K562 (cell line): ENCODE measurements around the gene PTH2. TPM values are rescaled to one million over a fixed set of nuclear protein-coding genes. Genes with fewer than 3 reads are reported as not detected.

ENCODE experiments used
- ATAC-seq: fragments of 200-7000 bp; cut with Tn5 transposase; 3 replicates; pipeline ENCODE4 v1.9.1; 2020; ENCODE audit warnings: moderate library complexity
- BruUV-seq: library from RNA; stranded (reverse); fragments of 400-500 nt; replicated peaks from 2 replicates; lab custom pipeline; 2021; lab: Mats Ljungman, UMichigan
- CTCF ChIA-PET: fragments of 300-600 bp; formaldehyde crosslinking; extraction: SDS; loops from one replicate; lab custom pipeline; 2021; ENCODE audit warnings: low intra/inter-chr PET ratio; lab: Yijun Ruan, JAX
- POLR2A ChIA-PET: fragments of 300-600, 350-650 bp; sonication (Branson Sonifier 250); formaldehyde crosslinking; extraction: SDS; loops from one replicate; lab custom pipeline; 2021; ENCODE audit warnings: antibody characterized with exemption, inconsistent platforms; lab: Yijun Ruan, JAX
- DNase-seq, 4 experiments: peaks; one replicate each; pipeline versions ENCODE4 v3.0.0 to v3.0.0-alpha.2; 2011 to 2018; ENCODE audit warnings: low spot score in 3 of 4, mixed read lengths in 3 of 4; ENCODE audit errors: extremely low read depth in 1 of 4
- FAIRE-seq: peaks from 2 replicates; lab custom pipeline; 2011; peaks lifted over from hg19 to GRCh38; lab: Jason Lieb, UNC
- H2AFZ ChIP-seq: 2 replicates; pipeline ENCODE4 v1.6.0; 2011; ENCODE audit warnings: low read depth, low read length, control low read depth, inconsistent platforms
- H3K27ac ChIP-seq: fragments of 200-600 bp; 3 replicates; pipeline ENCODE4 v1.8.0; 2011; ENCODE audit warnings: low read depth, mild to moderate bottlenecking, control low read depth, inconsistent platforms, low read length, moderate library complexity, mixed read lengths; ENCODE audit errors: extremely low read depth
- H3K27me3 ChIP-seq, 2 experiments: fragments of 300-600 bp in 1 of 2; 2 replicates in 1 of 2; 3 replicates in 1 of 2; pipeline versions ENCODE4 v1.6.0 to v1.8.0; 2011; ENCODE audit warnings: inconsistent platforms in 2 of 2, low read length in 2 of 2, mild to moderate bottlenecking in 1 of 2, mixed read lengths in 1 of 2, moderate library complexity in 1 of 2; ENCODE audit not compliant: control insufficient read depth in 2 of 2, insufficient read depth in 2 of 2
- H3K36me3 ChIP-seq: fragments of 300-600 bp; 3 replicates; pipeline ENCODE4 v1.8.0; 2011; ENCODE audit warnings: mild to moderate bottlenecking, low read length, inconsistent platforms; ENCODE audit not compliant: control insufficient read depth, insufficient read depth
- H3K4me1 ChIP-seq, 2 experiments: fragments of 200-600 bp in 1 of 2; replicated peaks in 1 of 2; 2 replicates in 1 of 2; 3 replicates in 1 of 2; pipeline versions ENCODE4 v1.5.1 to v1.8.0; 2011; ENCODE audit warnings: inconsistent platforms in 2 of 2, low read length in 2 of 2, mild to moderate bottlenecking in 1 of 2, mixed read lengths in 1 of 2, moderate library complexity in 1 of 2; ENCODE audit not compliant: control insufficient read depth in 2 of 2, insufficient read depth in 2 of 2
- H3K4me2 ChIP-seq: 2 replicates; pipeline ENCODE4 v1.6.1; 2011; ENCODE audit warnings: low read length, control low read depth, inconsistent platforms, mixed read lengths; ENCODE audit not compliant: insufficient read depth
- H3K4me3 ChIP-seq: fragments of 200-600 bp; sonication (generic), shearing (Covaris generic); 2 replicates; pipeline ENCODE4 v1.5.1; 2016; ENCODE audit warnings: control low read depth, inconsistent platforms
- H3K79me2 ChIP-seq: fragments of 200-600 bp; 3 replicates; pipeline ENCODE4 v1.8.0; 2011; ENCODE audit warnings: low read length, inconsistent platforms; ENCODE audit not compliant: control insufficient read depth, insufficient read depth
- H3K9ac ChIP-seq, 2 experiments: 2 replicates each; pipeline versions ENCODE4 v1.6.0 to v1.6.1; 2011; ENCODE audit warnings: low read depth in 2 of 2, low read length in 2 of 2, control low read depth in 1 of 2, inconsistent platforms in 1 of 2, mild to moderate bottlenecking in 1 of 2, mixed read lengths in 1 of 2; ENCODE audit not compliant: insufficient read depth in 1 of 2
- H3K9me1 ChIP-seq: one replicate; pipeline ENCODE4 v1.6.0; 2011; ENCODE audit warnings: inconsistent platforms, mild to moderate bottlenecking, low read length, moderate library complexity; ENCODE audit not compliant: control insufficient read depth, insufficient read depth
- H3K9me3 ChIP-seq: replicated peaks from 2 replicates; pipeline ENCODE4 v1.5.1; 2011; ENCODE audit warnings: low read depth, low read length, inconsistent platforms; ENCODE audit not compliant: control insufficient read depth, insufficient read depth
- H4K20me1 ChIP-seq: replicated peaks from 2 replicates; pipeline ENCODE4 v1.6.1; 2011; ENCODE audit warnings: low read length, inconsistent platforms, mixed read lengths; ENCODE audit not compliant: control insufficient read depth, insufficient read depth
- ATF1 ChIP-seq, 2 experiments: fragments of 450-650 bp in 1 of 2; IDR thresholded peaks; 2 replicates each; pipeline ENCODE4 v1.6.1; 2016; ENCODE audit warnings: missing compliant biosample characterization in 1 of 2, missing genetic modification characterization in 1 of 2
- ATF7 ChIP-seq: fragments of 450-650 bp; IDR thresholded peaks from 2 replicates; pipeline ENCODE4 v1.7.1; 2014; ENCODE audit warnings: mild to moderate bottlenecking, moderate library complexity
- CREM ChIP-seq: IDR thresholded peaks from 2 replicates; pipeline ENCODE4 v1.6.1; 2014; ENCODE audit warnings: antibody characterized with exemption, low read depth
- JUND ChIP-seq, 2 experiments: IDR thresholded peaks; 2 replicates in 1 of 2; 3 replicates in 1 of 2; pipeline ENCODE4 v1.6.1; 2011; ENCODE audit warnings: borderline replicate concordance in 2 of 2, low read depth in 2 of 2, low read length in 2 of 2, improper control_type of control experiment in 1 of 2, missing biosample characterization in 1 of 2, missing genetic modification characterization in 1 of 2, missing genetic modification reagents in 1 of 2
- NR2F6 ChIP-seq: fragments of 450-650 bp; formaldehyde crosslinking; IDR thresholded peaks from 2 replicates; pipeline ENCODE4 v1.4.0; 2020; ENCODE audit warnings: mild to moderate bottlenecking
- POLR2G ChIP-seq: fragments of 200-400 bp; formaldehyde crosslinking; IDR thresholded peaks from 2 replicates; pipeline ENCODE4 v1.6.1; 2017; ENCODE audit warnings: low read depth, mild to moderate bottlenecking, antibody characterized with exemption, low read length, moderate library complexity
- RBFOX2 ChIP-seq: fragments of 200-400 bp; formaldehyde crosslinking; IDR thresholded peaks from 2 replicates; pipeline ENCODE4 v1.6.1; 2017; ENCODE audit warnings: low read depth, mild to moderate bottlenecking, low read length, moderate library complexity
- TCFL5 ChIP-seq: fragments of 250-450 bp; sonication (Bioruptor Pico); conservative IDR thresholded peaks from 2 replicates; pipeline ENCODE4 v1.6.1; 2021; ENCODE audit warnings: mild to moderate bottlenecking, moderate library complexity, matching md5 sums
- ZNF263 ChIP-seq: sonication (generic); formaldehyde crosslinking; IDR thresholded peaks from 2 replicates; pipeline ENCODE4 v1.8.0; 2022; ENCODE audit warnings: mild to moderate bottlenecking, missing genetic modification reagents, borderline replicate concordance
- WGBS: fragments of 100-300 bp; shearing (Covaris generic); methylation state at CpG from one replicate; pipeline ENCODE4 v1.1.6; 2016; ENCODE audit warnings: low coverage, mixed read lengths; ENCODE audit not compliant: insufficient coverage; ENCODE audit errors: missing lambda C conversion rate; 5-methylcytosine and 5-hydroxymethylcytosine counted together
- in situ Hi-C: fragments of 300-500 bp; cut with MboI; formaldehyde crosslinking; loops from 4 replicates; pipeline ENCODE4 v1.15.0; 2018; ENCODE audit warnings: inconsistent platforms, mixed read lengths
- intact Hi-C: fragments of 100-400 bp; cut with micrococcal nuclease; formaldehyde crosslinking; loops from 2 replicates; pipeline ENCODE4 v1.14.2; 2022
- polyA plus RNA-seq, 8 experiments: library from polyadenylated mRNA; depleted of rRNA in 4 of 8; stranded (reverse) in 5 of 8; unstranded in 3 of 8; fragments of >200 nt; fragmentation: Nextera tagmentation in 2 of 8; fragmentation: Illumina TruSeq in 1 of 8; extraction: Ambion mirVana in 2 of 8; extraction: Trizol in 1 of 8; gene quantifications; 2 replicates each; pipeline versions ENCODE4 v1.2.1 to v1.2.3, GENCODE V29; 2011 to 2014; ENCODE audit warnings: inconsistent platforms in 1 of 8, missing spikeins in 1 of 8
- total RNA-seq, 7 experiments: library from RNA; depleted of rRNA in 6 of 7; stranded (reverse); fragments of >200 nt in 6 of 7; fragmentation: Illumina TruSeq in 2 of 7; extraction: Trizol in 2 of 7; gene quantifications; 2 replicates each; pipeline versions ENCODE4 v1.2.1 to v1.2.3, GENCODE V29; 2011 to 2021; ENCODE audit warnings: low replicate concordance in 1 of 7
- TF ChIP-seq, protein P1 (sequence below), 2 experiments: fragments of 450-650 bp; IDR thresholded peaks; 2 replicates each; pipeline ENCODE4 v1.6.1; 2016
- TF ChIP-seq, protein P2 (sequence below): fragments of 450-650 bp; IDR thresholded peaks from 2 replicates; pipeline ENCODE4 v1.6.1; 2016
- TF ChIP-seq, protein P3 (sequence below): sonication (generic); formaldehyde crosslinking; IDR thresholded peaks from 2 replicates; pipeline ENCODE4 v1.8.1; 2023; ENCODE audit warnings: mild to moderate bottlenecking, missing genetic modification reagents

The PTH2 gene
- total and polyA plus RNA-seq, 9 of the 15 experiments (the other 6 are each of a cell fraction or from before 2014, with no cell fraction given), result 1.3 TPM; not detected in 8

DNA sequence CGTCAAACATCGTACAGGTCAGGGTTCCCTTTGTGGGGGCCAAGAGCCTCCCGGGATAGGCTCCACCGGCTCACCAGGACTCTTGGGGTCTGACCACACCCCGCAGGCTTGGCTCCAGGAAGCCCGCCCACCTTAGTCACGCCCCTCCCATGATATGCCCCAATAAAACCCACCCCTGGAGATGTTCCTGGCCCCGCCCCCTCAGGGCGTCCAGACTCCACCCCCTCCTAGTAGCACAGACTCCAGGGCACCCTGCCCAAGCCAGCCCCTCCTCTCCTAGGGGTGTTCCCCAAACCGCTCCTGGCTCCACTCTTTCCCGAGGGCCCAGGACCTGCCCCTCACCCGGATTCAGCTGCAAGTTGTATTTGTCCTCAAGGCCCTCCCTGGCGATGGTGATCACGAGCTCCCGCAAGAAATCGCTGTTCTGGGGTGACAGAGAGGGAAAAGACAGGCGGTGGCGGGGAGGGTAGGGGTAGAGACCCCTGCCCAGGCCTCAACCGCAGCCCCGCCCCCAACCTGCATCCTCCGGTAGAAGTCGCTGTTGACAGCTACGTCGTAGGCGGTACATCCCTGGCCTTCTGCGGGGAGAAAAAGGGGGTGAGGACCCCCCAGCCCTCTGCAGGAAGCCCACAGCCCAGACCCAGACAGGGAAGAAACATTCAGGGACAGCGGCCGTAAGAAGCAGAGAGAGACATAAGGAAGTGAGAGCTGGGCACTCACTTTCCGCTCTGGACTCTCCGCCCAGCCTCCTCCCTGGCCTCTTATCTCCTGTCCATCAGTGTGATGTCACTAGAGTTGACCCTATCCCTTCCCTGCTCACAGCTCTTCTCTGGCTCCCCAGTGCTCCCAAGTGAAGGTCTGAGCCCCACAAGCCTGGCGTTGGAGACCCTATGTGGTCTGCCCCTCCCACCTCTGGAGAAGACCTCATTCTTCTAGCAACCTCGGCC, 24.5 kb upstream of the PTH2 start:
- Histone ChIP-seq H3K9me3 (no peaks in the 10 kb centered on the region), H3K27ac (peak overlapping the region; percentile 9; the same call in 1 of the 3 replicates), H2AFZ (no peak overlapping the region), H3K27me3 (no peaks in the 10 kb centered on the region), H4K20me1 (no peaks in the 10 kb centered on the region; the same call in 1 of the 2 replicates), H3K9ac (peak overlapping the region in 1 of 2 experiments; percentile 65; a peak in 2 of 4 replicates), H3K4me3 (no peak overlapping the region), H3K4me1 (peaks cover 16 to 59% of the 10 kb centered on the region in 2 experiments; a peak in 4 of 5 replicates), H3K79me2 (peaks cover 34% of the 10 kb centered on the region), H3K4me2 (peak overlapping the region; percentile 39), H3K36me3 (peaks cover 41% of the 10 kb centered on the region; the same call in 2 of the 3 replicates), H3K9me1 (no peaks in the 10 kb centered on the region)
- FAIRE-seq (no peak), DNase-seq (peak; percentile 66 to 76 (median 72)), ATAC-seq (peak; percentile 19)
- BruUV-seq, result no TSS peak
- in situ Hi-C loops, result no loop called here
- 72% methylated on average over 24 of the region's 32 CpGs for WGBS
- CTCF ChIA-PET, result no interaction called here
- POLR2A ChIA-PET, result interaction anchor here (0.6 to 1.2 kb wide), 6 partner anchors 9 to 169 kb away, joined by 3 to 4 read pairs (median 3); partner anchors contain the start of gene RPS11
- intact Hi-C loops, result loop anchor here (10.0 kb wide), 1 partner anchor 183 kb away; no protein-coding TSS in a partner anchor
- TF ChIP-seq TCFL5 (CRISPR knock-in tag) (no peak), POLR2G (peak; percentile 45), ATF7 (peak; percentile 45; the same call in 1 of the 2 replicates), JUND (IDR thresholded peaks at IDR 0.05; ENCODE audit: borderline replicate concordance, low read depth, low read length) (peak; percentile 44; the same call in 1 of the 2 replicates), JUND (tag; IDR thresholded peaks at IDR 0.05; ENCODE audit: borderline replicate concordance, low read depth, low read length) (no peak; the same call in 2 of the 3 replicates), NR2F6 (no peak), CREM (peak; percentile 68), ATF1 (CRISPR knock-in tag; IDR thresholded peaks at IDR 0.05) (no peak), ATF1 (tag; IDR thresholded peaks at IDR 0.05) (peak; percentile 65), RBFOX2 (peak; percentile 56), ZNF263 (CRISPR knock-in tag) (0 out of 2 replicates have a peak, but pooled peaks have one; percentile 21)
- TF ChIP-seq, protein P1, sequence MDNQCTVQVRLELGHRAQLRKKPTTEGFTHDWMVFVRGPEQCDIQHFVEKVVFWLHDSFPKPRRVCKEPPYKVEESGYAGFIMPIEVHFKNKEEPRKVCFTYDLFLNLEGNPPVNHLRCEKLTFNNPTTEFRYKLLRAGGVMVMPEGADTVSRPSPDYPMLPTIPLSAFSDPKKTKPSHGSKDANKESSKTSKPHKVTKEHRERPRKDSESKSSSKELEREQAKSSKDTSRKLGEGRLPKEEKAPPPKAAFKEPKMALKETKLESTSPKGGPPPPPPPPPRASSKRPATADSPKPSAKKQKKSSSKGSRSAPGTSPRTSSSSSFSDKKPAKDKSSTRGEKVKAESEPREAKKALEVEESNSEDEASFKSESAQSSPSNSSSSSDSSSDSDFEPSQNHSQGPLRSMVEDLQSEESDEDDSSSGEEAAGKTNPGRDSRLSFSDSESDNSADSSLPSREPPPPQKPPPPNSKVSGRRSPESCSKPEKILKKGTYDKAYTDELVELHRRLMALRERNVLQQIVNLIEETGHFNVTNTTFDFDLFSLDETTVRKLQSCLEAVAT (IDR thresholded peaks at IDR 0.05), result 0 out of 4 replicates have a peak, but pooled peaks of 1 of the 2 experiments have one; percentile 30
- TF ChIP-seq, protein P2, sequence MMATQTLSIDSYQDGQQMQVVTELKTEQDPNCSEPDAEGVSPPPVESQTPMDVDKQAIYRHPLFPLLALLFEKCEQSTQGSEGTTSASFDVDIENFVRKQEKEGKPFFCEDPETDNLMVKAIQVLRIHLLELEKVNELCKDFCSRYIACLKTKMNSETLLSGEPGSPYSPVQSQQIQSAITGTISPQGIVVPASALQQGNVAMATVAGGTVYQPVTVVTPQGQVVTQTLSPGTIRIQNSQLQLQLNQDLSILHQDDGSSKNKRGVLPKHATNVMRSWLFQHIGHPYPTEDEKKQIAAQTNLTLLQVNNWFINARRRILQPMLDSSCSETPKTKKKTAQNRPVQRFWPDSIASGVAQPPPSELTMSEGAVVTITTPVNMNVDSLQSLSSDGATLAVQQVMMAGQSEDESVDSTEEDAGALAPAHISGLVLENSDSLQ, result peak; percentile 79
- TF ChIP-seq, protein P3, sequence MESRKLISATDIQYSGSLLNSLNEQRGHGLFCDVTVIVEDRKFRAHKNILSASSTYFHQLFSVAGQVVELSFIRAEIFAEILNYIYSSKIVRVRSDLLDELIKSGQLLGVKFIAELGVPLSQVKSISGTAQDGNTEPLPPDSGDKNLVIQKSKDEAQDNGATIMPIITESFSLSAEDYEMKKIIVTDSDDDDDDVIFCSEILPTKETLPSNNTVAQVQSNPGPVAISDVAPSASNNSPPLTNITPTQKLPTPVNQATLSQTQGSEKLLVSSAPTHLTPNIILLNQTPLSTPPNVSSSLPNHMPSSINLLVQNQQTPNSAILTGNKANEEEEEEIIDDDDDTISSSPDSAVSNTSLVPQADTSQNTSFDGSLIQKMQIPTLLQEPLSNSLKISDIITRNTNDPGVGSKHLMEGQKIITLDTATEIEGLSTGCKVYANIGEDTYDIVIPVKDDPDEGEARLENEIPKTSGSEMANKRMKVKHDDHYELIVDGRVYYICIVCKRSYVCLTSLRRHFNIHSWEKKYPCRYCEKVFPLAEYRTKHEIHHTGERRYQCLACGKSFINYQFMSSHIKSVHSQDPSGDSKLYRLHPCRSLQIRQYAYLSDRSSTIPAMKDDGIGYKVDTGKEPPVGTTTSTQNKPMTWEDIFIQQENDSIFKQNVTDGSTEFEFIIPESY (CRISPR knock-in tag), result peak; percentile 58; the same call in 1 of the 2 replicates
